Embryonic facial prominence (tissue), 1 donor: Measurements from ENCODE around the gene GNAT3.

Source experiments
- DNase-seq: peaks from one replicate; pipeline ENCODE4 v3.0.0-alpha.2; 2016; ENCODE audit errors: extremely low spot score

The GNAT3 gene

GRCh38 chr7:80463272-80463920, 48.5 kb downstream of the GNAT3 start:
- no peak for DNase-seq

GRCh38 chr7:80460857-80461256, 51.0 kb downstream of the GNAT3 start:
- no peak for DNase-seq

- DNase-seq = no peak
Observed at GRCh38 chr7:80459776-80460510, 51.9 kb downstream of the GNAT3 start.

GRCh38 chr7:80458822-80459725, 52.8 kb downstream of the GNAT3 start:
- DNase-seq = no peak

- DNase-seq = no peak
Observed at GRCh38 chr7:80453699-80454340, 58.0 kb downstream of the GNAT3 start.

GRCh38 chr7:80450621-80451308, 61.1 kb downstream of the GNAT3 start:
- no peak for DNase-seq

- DNase-seq = no peak
Observed at GRCh38 chr7:80449836-80450235, 62.0 kb downstream of the GNAT3 start.

GRCh38 chr7:80445351-80445750, 66.5 kb downstream of the GNAT3 start:
- DNase-seq = no peak

- no peak for DNase-seq
Observed at GRCh38 chr7:80444811-80445210, 67.1 kb downstream of the GNAT3 start.

GRCh38 chr7:80443325-80443724, 68.5 kb downstream of the GNAT3 start:
- no peak for DNase-seq

GRCh38 chr7:80440883-80441282, 71.0 kb downstream of the GNAT3 start:
- DNase-seq = no peak

- no peak for DNase-seq
Observed at GRCh38 chr7:80439894-80440821, 71.7 kb downstream of the GNAT3 start.

GRCh38 chr7:80435521-80435920, 76.3 kb downstream of the GNAT3 start:
- DNase-seq = no peak

- DNase-seq = no peak
Observed at GRCh38 chr7:80434047-80434446, 77.8 kb downstream of the GNAT3 start.

GRCh38 chr7:80432166-80432565, 79.7 kb downstream of the GNAT3 start:
- no peak for DNase-seq

- no peak for DNase-seq
Observed at GRCh38 chr7:80429181-80429580, 82.7 kb downstream of the GNAT3 start.

- DNase-seq = no peak
Observed at GRCh38 chr7:80428161-80429054, 83.5 kb downstream of the GNAT3 start.

- no peak for DNase-seq
Observed at GRCh38 chr7:80427218-80427617, 84.6 kb downstream of the GNAT3 start.

- no peak for DNase-seq
Observed at GRCh38 chr7:80420876-80421275, 91.0 kb downstream of the GNAT3 start.
